DOHH2 (cell line): Measurements from ENCODE around the gene ADCY5.

ENCODE experiments used
- H3F3A ChIP-seq: fragments of 200-600 bp; sonication (generic), shearing (Covaris generic); 2 replicates; pipeline ENCODE4 v1.6.0; 2016; ENCODE audit warnings: antibody characterized with exemption, mild to moderate bottlenecking; ENCODE audit not compliant: control insufficient read depth, insufficient read depth
- H3K27ac ChIP-seq: fragments of 200-600 bp; sonication (generic); 2 replicates; pipeline ENCODE4 v1.5.1; 2014; ENCODE audit warnings: low read depth, mild to moderate bottlenecking, low read length, moderate library complexity
- H3K27me3 ChIP-seq: fragments of 200-600 bp; sonication (generic); 2 replicates; pipeline ENCODE4 v1.6.1; 2014; ENCODE audit warnings: mild to moderate bottlenecking, low read length, mixed read lengths; ENCODE audit not compliant: control insufficient read depth
- H3K36me3 ChIP-seq: fragments of 200-600 bp; sonication (generic); 2 replicates; pipeline ENCODE4 v1.6.1; 2014; ENCODE audit warnings: mild to moderate bottlenecking, low read length, moderate library complexity, mixed read lengths; ENCODE audit not compliant: control insufficient read depth
- H3K4me1 ChIP-seq: fragments of 200-600 bp; sonication (generic); 2 replicates; pipeline ENCODE4 v1.6.1; 2014; ENCODE audit warnings: mild to moderate bottlenecking, low read length, mixed read lengths; ENCODE audit not compliant: control insufficient read depth
- H3K4me2 ChIP-seq: fragments of 200-600 bp; sonication (generic); 2 replicates; pipeline ENCODE4 v1.6.0; 2014; ENCODE audit warnings: mild to moderate bottlenecking, low read length, moderate library complexity
- H3K4me3 ChIP-seq: fragments of 200-600 bp; sonication (generic); 2 replicates; pipeline ENCODE4 v1.5.1; 2014; ENCODE audit warnings: mild to moderate bottlenecking, low read length, mixed read lengths
- H3K79me2 ChIP-seq: fragments of 200-600 bp; sonication (generic); 2 replicates; pipeline ENCODE4 v1.6.1; 2014; ENCODE audit warnings: mild to moderate bottlenecking, low read length, mixed read lengths; ENCODE audit not compliant: control insufficient read depth
- H3K9me2 ChIP-seq: fragments of 200-600 bp; sonication (generic); replicated peaks from 2 replicates; pipeline ENCODE4 v1.6.1; 2014; ENCODE audit warnings: mild to moderate bottlenecking, low read length, mixed read lengths; ENCODE audit not compliant: control insufficient read depth
- H3K9me3 ChIP-seq: fragments of 200-600 bp; sonication (generic); 2 replicates; pipeline ENCODE4 v1.6.1; 2014; ENCODE audit warnings: antibody characterized with exemption, low read length, mixed read lengths; ENCODE audit not compliant: control insufficient read depth, insufficient read depth
- H4K20me1 ChIP-seq: fragments of 200-600 bp; sonication (generic); 2 replicates; pipeline ENCODE4 v1.6.0; 2014; ENCODE audit warnings: low read depth, mild to moderate bottlenecking, antibody characterized with exemption, low read length, moderate library complexity; ENCODE audit not compliant: control insufficient read depth, insufficient read depth
- CTCF ChIP-seq: fragments of 200-600 bp; sonication (generic); IDR thresholded peaks from one replicate; pipeline ENCODE4 v1.5.1; 2014; ENCODE audit warnings: antibody characterized with exemption, mild to moderate bottlenecking, low read depth, low read length; ENCODE audit not compliant: poor library complexity, severe bottlenecking
- EZH2phosphoT487 ChIP-seq: fragments of 200-600 bp; sonication (generic); IDR thresholded peaks from 2 replicates; pipeline ENCODE4 v1.6.1; 2017; ENCODE audit warnings: borderline replicate concordance, mild to moderate bottlenecking, antibody characterized with exemption, low read length, moderate library complexity, mixed read lengths

The ADCY5 gene

GRCh38 chr3:123422457-123422856, 26.4 kb downstream of the ADCY5 start:
- 0 out of 2 replicates have a peak, but pooled peaks cover 7% of the 10 kb centered on the region for H3K27me3 ChIP-seq
- no peaks in the 10 kb centered on the region for H3K9me3 ChIP-seq
- H3K4me3 ChIP-seq: no peak overlapping the region
- no peaks in the 10 kb centered on the region for H3F3A ChIP-seq
- no peaks in the 10 kb centered on the region for H3K9me2 ChIP-seq
- H4K20me1 ChIP-seq: no peaks in the 10 kb centered on the region
- no peaks in the 10 kb centered on the region for H3K4me1 ChIP-seq
- H3K36me3 ChIP-seq: no peaks in the 10 kb centered on the region
- H3K27ac ChIP-seq: no peak overlapping the region
- no peaks in the 10 kb centered on the region for H3K79me2 ChIP-seq
- no peak for TF ChIP-seq CTCF
- no peak for TF ChIP-seq EZH2phosphoT487
- no peak overlapping the region for H3K4me2 ChIP-seq

GRCh38 chr3:123421353-123422174, 27.3 kb downstream of the ADCY5 start:
- Histone ChIP-seq H3K27ac (no peak overlapping the region), H3K27me3 (0 out of 2 replicates have a peak, but pooled peaks cover 7% of the 10 kb centered on the region), H3F3A (no peaks in the 10 kb centered on the region), H3K4me2 (no peak overlapping the region), H3K4me3 (no peak overlapping the region), H3K9me2 (no peaks in the 10 kb centered on the region), H3K9me3 (no peaks in the 10 kb centered on the region), H3K79me2 (no peaks in the 10 kb centered on the region), H4K20me1 (no peaks in the 10 kb centered on the region), H3K36me3 (no peaks in the 10 kb centered on the region), H3K4me1 (no peaks in the 10 kb centered on the region)
- TF ChIP-seq EZH2phosphoT487: no peak
- TF ChIP-seq CTCF: no peak

GRCh38 chr3:123420416-123420968, 28.4 kb downstream of the ADCY5 start:
- Histone ChIP-seq H3K79me2 (no peaks in the 10 kb centered on the region), H3K4me1 (no peaks in the 10 kb centered on the region), H3K27ac (no peak overlapping the region), H3F3A (no peaks in the 10 kb centered on the region), H3K36me3 (no peaks in the 10 kb centered on the region), H3K9me2 (no peaks in the 10 kb centered on the region), H3K4me2 (no peak overlapping the region), H3K9me3 (no peaks in the 10 kb centered on the region), H3K27me3 (0 out of 2 replicates have a peak, but pooled peaks cover 7% of the 10 kb centered on the region), H4K20me1 (no peaks in the 10 kb centered on the region), H3K4me3 (no peak overlapping the region)
- TF ChIP-seq CTCF (no peak), EZH2phosphoT487 (no peak)
